H1 (cell line): ENCODE data around the gene MBNL1. TPM values are rescaled to one million over a fixed set of nuclear protein-coding genes. Genes with fewer than 3 reads are reported as not detected.

Experiments
- CTCF ChIA-PET: fragments of 300-600 bp; sonication (Branson Sonifier 250); formaldehyde crosslinking; loops from one replicate; lab custom pipeline; 2021; ENCODE audit not compliant: partially characterized antibody; lab: Charles Lee
- POLR2A ChIA-PET: fragments of 300-600 bp; sonication (Branson Sonifier 250); formaldehyde crosslinking; loops from one replicate; lab custom pipeline; 2021; ENCODE audit warnings: inconsistent platforms; ENCODE audit not compliant: partially characterized antibody; lab: Charles Lee
- DNase-seq, 2 experiments: peaks; one replicate each; pipeline versions ENCODE4 v3.0.0 to v3.0.0-alpha.2; 2010 to 2022; ENCODE audit warnings: low spot score in 2 of 2, low read depth in 1 of 2, mixed read lengths in 1 of 2
- FAIRE-seq: peaks from 2 replicates; lab custom pipeline; 2011; peaks lifted over from hg19 to GRCh38; lab: Jason Lieb, UNC
- H2AFZ ChIP-seq: 2 replicates; pipeline ENCODE4 v1.8.1; 2012; ENCODE audit warnings: low read length, inconsistent platforms
- H2AK5ac ChIP-seq: 2 replicates; pipeline ENCODE4 v1.6.1; 2013; ENCODE audit warnings: low read depth, low read length
- H2BK120ac ChIP-seq: replicated peaks from 2 replicates; pipeline ENCODE3; 2013; ENCODE audit warnings: low read depth, low read length, inconsistent platforms
- H2BK12ac ChIP-seq: 2 replicates; pipeline ENCODE4 v1.6.1; 2013; ENCODE audit warnings: low read depth, low read length
- H2BK15ac ChIP-seq: 2 replicates; pipeline ENCODE4 v1.6.1; 2013; ENCODE audit warnings: low read length
- H2BK20ac ChIP-seq: 2 replicates; pipeline ENCODE4 v1.6.1; 2013; ENCODE audit warnings: low read length
- H2BK5ac ChIP-seq: 2 replicates; pipeline ENCODE4 v1.6.1; 2013; ENCODE audit warnings: low read depth, low read length
- H3K14ac ChIP-seq: 2 replicates; pipeline ENCODE4 v1.6.1; 2013; ENCODE audit warnings: inconsistent platforms; ENCODE audit not compliant: insufficient read length
- H3K18ac ChIP-seq: 2 replicates; pipeline ENCODE4 v1.6.1; 2013; ENCODE audit warnings: low read length; ENCODE audit errors: extremely low read depth
- H3K23ac ChIP-seq: 2 replicates; pipeline ENCODE4 v1.6.1; 2013; ENCODE audit warnings: inconsistent platforms; ENCODE audit not compliant: insufficient read length
- H3K23me2 ChIP-seq: 2 replicates; pipeline ENCODE4 v1.6.1; 2013; ENCODE audit warnings: low read depth, low read length
- H3K27ac ChIP-seq: 2 replicates; pipeline ENCODE4 v1.6.1; 2011; ENCODE audit warnings: low read depth, low read length, inconsistent platforms
- H3K27me3 ChIP-seq, 4 experiments: replicated peaks in 1 of 4; 1 replicate in 1 of 4; 2 replicates in 3 of 4; pipeline versions ENCODE4 v1.6.1 to v1.8.1; 2011 to 2013; ENCODE audit warnings: low read length in 3 of 4, mild to moderate bottlenecking in 3 of 4, inconsistent platforms in 2 of 4, mixed read lengths in 2 of 4, moderate library complexity in 1 of 4; ENCODE audit not compliant: control insufficient read depth in 3 of 4, insufficient read depth in 3 of 4; ENCODE audit errors: extremely low read depth in 1 of 4
- H3K36me3 ChIP-seq, 4 experiments: 2 replicates each; pipeline versions ENCODE4 v1.6.1 to v1.8.1; 2011 to 2013; ENCODE audit warnings: mild to moderate bottlenecking in 4 of 4, low read length in 3 of 4, moderate library complexity in 2 of 4, control low read depth in 1 of 4, inconsistent platforms in 1 of 4; ENCODE audit not compliant: insufficient read depth in 4 of 4, control insufficient read depth in 2 of 4
- H3K4ac ChIP-seq: replicated peaks from 2 replicates; pipeline ENCODE3; 2013; ENCODE audit warnings: low read length, low read depth, mixed read lengths, inconsistent platforms; ENCODE audit not compliant: insufficient read length
- H3K4me1 ChIP-seq, 4 experiments: replicated peaks in 1 of 4; 1 replicate in 1 of 4; 2 replicates in 3 of 4; pipeline versions ENCODE4 v1.6.1 to v1.8.1; 2011 to 2013; ENCODE audit warnings: low read length in 3 of 4, inconsistent platforms in 2 of 4, mixed read lengths in 1 of 4; ENCODE audit not compliant: insufficient read depth in 4 of 4, control insufficient read depth in 3 of 4
- H3K4me2 ChIP-seq, 2 experiments: 2 replicates each; pipeline versions ENCODE4 v1.6.1 to v1.8.1; 2011 to 2013; ENCODE audit warnings: low read depth in 2 of 2, low read length in 2 of 2, control low read depth in 1 of 2, inconsistent platforms in 1 of 2, mild to moderate bottlenecking in 1 of 2; ENCODE audit not compliant: insufficient read depth in 1 of 2
- H3K4me3 ChIP-seq, 4 experiments: fragments of 200-600, 300-600 bp in 1 of 4; sonication (generic), shearing (Covaris generic), sonication (Bioruptor Twin) in 1 of 4; 2 replicates each; pipeline versions ENCODE4 v1.5.1 to v1.8.1; 2011 to 2016; ENCODE audit warnings: low read length in 4 of 4, low read depth in 3 of 4, control low read depth in 2 of 4, inconsistent platforms in 2 of 4, mild to moderate bottlenecking in 2 of 4, mixed read lengths in 1 of 4, moderate library complexity in 1 of 4; ENCODE audit not compliant: insufficient read depth in 2 of 4; ENCODE audit errors: extremely low read depth in 1 of 4
- H3K56ac ChIP-seq: replicated peaks from 2 replicates; pipeline ENCODE3; 2013; ENCODE audit warnings: low read depth, mild to moderate bottlenecking, mixed read lengths, low read length, inconsistent platforms; ENCODE audit not compliant: insufficient read length
- H3K79me1 ChIP-seq: 2 replicates; pipeline ENCODE4 v1.6.1; 2013; ENCODE audit warnings: low read depth, low read length, control low read depth
- H3K79me2 ChIP-seq, 2 experiments: 2 replicates each; pipeline versions ENCODE4 v1.6.1 to v1.8.1; 2012 to 2013; ENCODE audit warnings: low read length in 2 of 2, mild to moderate bottlenecking in 2 of 2, inconsistent platforms in 1 of 2; ENCODE audit not compliant: insufficient read depth in 2 of 2, control insufficient read depth in 1 of 2
- H3K9ac ChIP-seq, 4 experiments: replicated peaks in 1 of 4; 1 replicate in 1 of 4; 2 replicates in 3 of 4; pipeline versions ENCODE4 v1.6.1 to v1.8.1; 2011 to 2013; ENCODE audit warnings: low read depth in 3 of 4, low read length in 3 of 4, control low read depth in 2 of 4, mild to moderate bottlenecking in 2 of 4, moderate library complexity in 2 of 4, inconsistent platforms in 1 of 4; ENCODE audit errors: extremely low read depth in 1 of 4
- H3K9me3 ChIP-seq, 2 experiments: 2 replicates each; pipeline versions ENCODE4 v1.6.1 to v1.8.1; 2012 to 2013; ENCODE audit warnings: mild to moderate bottlenecking in 2 of 2, moderate library complexity in 2 of 2, control low read depth in 1 of 2, inconsistent platforms in 1 of 2, low read depth in 1 of 2, low read length in 1 of 2, mixed read lengths in 1 of 2; ENCODE audit not compliant: insufficient read depth in 2 of 2
- H4K20me1 ChIP-seq, 2 experiments: replicated peaks in 1 of 2; 2 replicates each; pipeline versions ENCODE3 to v1.8.1; 2011 to 2013; ENCODE audit warnings: inconsistent platforms in 2 of 2, low read length in 2 of 2, mild to moderate bottlenecking in 1 of 2; ENCODE audit not compliant: insufficient read depth in 2 of 2, control insufficient read depth in 1 of 2
- H4K5ac ChIP-seq: 2 replicates; pipeline ENCODE4 v1.6.1; 2013; ENCODE audit warnings: low read length, low read depth, mixed read lengths, inconsistent platforms; ENCODE audit not compliant: insufficient read length
- H4K8ac ChIP-seq: 2 replicates; pipeline ENCODE4 v1.8.0; 2013; ENCODE audit warnings: mild to moderate bottlenecking, moderate library complexity, low read length, inconsistent platforms; ENCODE audit not compliant: insufficient read depth; ENCODE audit errors: extremely low read depth
- H4K91ac ChIP-seq: replicated peaks from 2 replicates; pipeline ENCODE3; 2013; ENCODE audit warnings: low read length, mixed read lengths, inconsistent platforms; ENCODE audit not compliant: insufficient read length
- CEBPB ChIP-seq: IDR thresholded peaks from 2 replicates; pipeline ENCODE4 v1.6.1; 2012; ENCODE audit warnings: low read depth, low read length
- EP300 ChIP-seq, 2 experiments: IDR thresholded peaks; 1 replicate in 1 of 2; 2 replicates in 1 of 2; pipeline ENCODE4 v1.6.1; 2011 to 2012; ENCODE audit warnings: low read depth in 2 of 2, low read length in 2 of 2, mild to moderate bottlenecking in 2 of 2, borderline replicate concordance in 1 of 2, inconsistent platforms in 1 of 2, moderate library complexity in 1 of 2
- WGBS, 2 experiments: shearing (Covaris generic) in 1 of 2; methylation state at CpG; one replicate each; pipeline versions ENCODE4 v1.1.6 to v1.1.7; 2013 to 2015; ENCODE audit warnings: low lambda C conversion rate in 2 of 2, mixed read lengths in 2 of 2, inconsistent platforms in 1 of 2, low coverage in 1 of 2, missing lambda C conversion rate in 1 of 2; ENCODE audit not compliant: insufficient replicate concordance in 2 of 2, insufficient coverage in 1 of 2, insufficient read length in 1 of 2; ENCODE audit errors: extremely low coverage in 1 of 2, missing lambda C conversion rate in 1 of 2; 5-methylcytosine and 5-hydroxymethylcytosine counted together
- polyA plus RNA-seq, 7 experiments: library from polyadenylated mRNA; depleted of rRNA in 3 of 7; stranded (reverse) in 5 of 7; unstranded in 2 of 7; fragments of >200 nt in 5 of 7; fragments of 200-250 nt in 2 of 7; gene quantifications; 1 replicate in 5 of 7; 2 replicates in 1 of 7; 4 replicates in 1 of 7; pipeline versions ENCODE4 v1.2.1 to v1.2.3, GENCODE V29; 2011 to 2013; ENCODE audit warnings: missing spikeins in 2 of 7, mixed read lengths in 2 of 7
- total RNA-seq: library from RNA; stranded (reverse); fragmentation: NEBNext Ultra II Directional; extraction: Animal tissue kit (Norgen Biotek cat#: 25700); gene quantifications from 2 replicates; pipeline ENCODE4 v1.2.1, GENCODE V29; 2021

Gene MBNL1
- total and polyA plus RNA-seq, 2 of the 8 experiments (the other 6 are each of a cell fraction or from before 2014, with no cell fraction given): 5.0 to 16.4 TPM

DNA sequence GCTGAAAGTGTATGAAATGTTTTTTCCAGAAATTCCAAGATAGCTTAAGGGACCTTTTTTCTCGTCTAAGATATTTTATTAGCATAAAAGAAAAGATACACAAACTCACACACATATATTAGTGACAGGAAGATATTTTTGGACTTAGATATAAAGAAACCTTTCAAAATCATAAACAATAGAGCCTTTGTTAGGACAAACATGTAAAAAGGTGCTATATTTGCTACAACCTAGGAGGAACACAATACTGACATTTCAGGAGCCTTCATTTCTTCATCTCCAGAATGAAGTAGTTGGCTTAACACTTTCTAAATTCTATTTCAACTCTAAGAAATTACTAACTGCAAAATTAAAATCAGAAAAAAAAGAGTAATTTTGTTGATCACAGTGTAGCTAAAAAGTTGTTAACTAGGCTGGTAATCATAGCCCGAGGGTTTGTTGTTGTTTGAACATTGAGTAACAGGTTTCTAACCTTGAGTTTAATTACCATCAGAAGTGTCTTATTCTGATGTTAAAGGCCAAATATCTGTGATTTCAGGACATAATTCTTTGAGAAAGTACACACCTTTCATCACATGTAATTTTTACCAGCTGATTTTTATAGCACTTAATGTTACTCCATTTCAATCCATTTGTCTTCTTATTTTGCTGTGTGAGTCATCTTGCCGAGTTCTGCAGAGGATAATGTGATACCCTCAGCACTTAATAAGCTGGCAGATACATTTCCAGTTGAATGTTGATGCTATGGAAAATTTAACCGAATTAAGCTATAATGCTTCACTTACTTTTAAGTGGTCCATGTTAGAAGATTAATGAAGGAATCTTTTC lies 97.3 kb downstream of the MBNL1 start:
- ChIA-PET CTCF (no interaction called here), POLR2A (no interaction called here)
- no peaks in the 10 kb centered on the region for H3K4me1 ChIP-seq
- H3K14ac ChIP-seq: no peak overlapping the region
- no peak overlapping the region for H2BK5ac ChIP-seq
- no peak overlapping the region for H3K56ac ChIP-seq
- no peak overlapping the region for H2BK12ac ChIP-seq
- H4K8ac ChIP-seq: no peak overlapping the region
- no peak overlapping the region for H3K18ac ChIP-seq
- no peak for DNase-seq
- H3K36me3 ChIP-seq: no peaks in the 10 kb centered on the region
- H2AFZ ChIP-seq: no peak overlapping the region
- WGBS, 2 experiments: 95% methylated on average over 4 of the region's 4 CpGs; no CpG with 5 or more reads in 1 of the 2 experiments
- H3K27me3 ChIP-seq: no peaks in the 10 kb centered on the region
- no peak overlapping the region for H3K4me2 ChIP-seq
- no peak overlapping the region for H3K9ac ChIP-seq
- H3K23ac ChIP-seq: no peak overlapping the region
- no peaks in the 10 kb centered on the region for H3K79me1 ChIP-seq
- H4K5ac ChIP-seq: no peak overlapping the region
- no peaks in the 10 kb centered on the region for H4K20me1 ChIP-seq
- H2BK120ac ChIP-seq: no peak overlapping the region
- H4K91ac ChIP-seq: no peak overlapping the region
- H3K9me3 ChIP-seq: no peaks in the 10 kb centered on the region
- no peak overlapping the region for H2AK5ac ChIP-seq
- H3K79me2 ChIP-seq: peaks cover 0 to 20% of the 10 kb centered on the region in 2 experiments; a peak in 2 of 4 replicates
- no peaks in the 10 kb centered on the region for H3K23me2 ChIP-seq
- H3K27ac ChIP-seq: no peak overlapping the region
- no peak for TF ChIP-seq EP300 (IDR thresholded peaks at IDR 0.05; ENCODE audit: borderline replicate concordance in 1 of 2, low read depth in 2 of 2, low read length in 2 of 2)
- TF ChIP-seq CEBPB: no peak
- TF ChIP-seq, all 59 proteins: peak for 0
- no peak for FAIRE-seq
- H3K4me3 ChIP-seq: no peak overlapping the region
- no peak overlapping the region for H2BK20ac ChIP-seq
- H2BK15ac ChIP-seq: no peak overlapping the region
- no peak overlapping the region for H3K4ac ChIP-seq
